ENCODE results near the gene PDIA5.

The PDIA5 gene

GRCh38 chr3:123188058-123188457 lies 121.2 kb downstream of the PDIA5 start:
- no peak for DNase-seq

DNA sequence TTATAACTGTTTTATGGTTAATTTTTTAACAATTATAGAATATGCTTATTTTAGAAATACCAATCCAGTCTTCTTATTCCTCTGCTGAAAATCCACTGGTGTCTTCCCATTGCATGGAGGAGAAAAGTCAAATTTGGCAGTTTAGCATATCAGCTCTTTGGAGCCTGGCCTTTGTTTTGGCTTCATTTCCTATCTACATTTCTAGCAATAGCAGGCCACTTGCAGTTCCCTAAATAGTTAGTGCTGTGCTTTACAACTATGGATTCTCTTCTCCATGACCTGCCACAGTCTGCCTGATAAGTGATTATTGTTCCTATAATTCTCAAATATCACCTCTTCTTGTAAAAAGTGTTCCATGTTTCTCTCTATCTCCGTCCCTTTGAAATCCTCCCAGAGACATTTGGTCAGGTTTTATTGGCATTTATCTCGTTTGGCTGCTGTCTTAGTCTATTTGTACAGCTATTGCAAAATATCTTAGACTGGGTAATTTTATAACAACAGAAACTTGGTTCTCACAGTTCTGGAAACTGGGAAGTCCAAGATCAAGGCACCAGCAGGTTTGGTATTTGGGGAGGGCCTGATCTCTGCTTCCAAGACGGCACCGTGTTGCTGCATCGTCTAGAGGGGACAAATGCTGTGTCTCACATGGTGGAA lies 126.8 kb downstream of the PDIA5 start:
- DNase-seq, result no peak

DNA sequence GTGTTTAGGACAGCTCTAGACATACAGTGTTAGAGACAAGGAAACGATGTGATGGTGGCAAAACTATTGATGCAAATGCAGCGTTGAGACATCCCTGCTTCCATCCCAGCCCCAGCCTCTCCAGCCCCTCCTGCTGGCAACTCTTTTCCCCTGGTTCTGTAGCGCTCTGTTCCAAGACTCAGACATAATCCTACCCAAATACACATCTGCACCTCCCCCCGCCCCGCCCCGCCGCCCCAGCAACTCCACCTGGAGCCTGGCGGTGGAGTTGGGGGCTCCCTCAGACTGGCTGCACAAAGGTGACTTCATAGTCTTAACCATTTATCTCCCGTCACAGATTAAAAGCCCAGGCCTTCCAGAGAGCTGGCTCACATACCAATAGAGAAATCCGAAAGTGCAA lies 127.7 kb downstream of the PDIA5 start:
- DNase-seq, result no peak

DNA sequence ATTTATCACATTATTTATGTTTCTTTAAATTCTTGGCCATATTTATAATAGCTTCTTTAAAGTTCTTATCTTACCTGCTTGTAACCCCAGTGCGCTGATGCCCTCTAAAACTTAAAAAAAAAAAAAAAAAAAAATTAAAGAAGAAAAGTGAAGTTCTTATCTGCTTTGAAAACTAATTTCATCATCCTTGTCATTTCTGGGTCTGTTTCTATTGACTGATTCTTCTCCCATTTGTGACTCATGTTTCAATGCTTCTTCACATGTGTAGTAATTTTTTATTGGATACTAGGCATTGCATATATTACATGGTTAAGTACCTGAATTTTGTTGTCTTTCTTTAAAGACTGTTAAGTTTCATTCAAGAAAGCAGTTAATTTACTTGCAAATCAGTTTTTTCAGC lies 131.5 kb downstream of the PDIA5 start:
- no peak for DNase-seq

DNA sequence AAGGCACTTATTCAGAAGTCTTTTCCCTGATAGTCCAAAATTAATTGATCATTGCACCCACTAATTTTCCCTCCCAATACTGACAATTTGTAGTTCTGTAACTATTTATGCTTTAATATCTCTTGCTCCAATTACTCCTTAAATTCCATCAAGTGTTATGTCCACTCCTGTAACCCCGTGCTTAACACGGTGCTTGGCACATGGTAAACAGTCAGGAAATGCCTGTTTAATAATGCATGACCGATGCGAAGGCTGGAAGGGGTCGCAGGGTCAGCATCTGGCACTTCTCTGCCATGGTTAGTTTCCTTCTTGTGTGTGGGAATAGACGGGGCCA lies 134.4 kb downstream of the PDIA5 start:
- no peak for DNase-seq

GRCh38 chr3:123201557-123202427 lies 135.0 kb downstream of the PDIA5 start, which contains the start of gene SEC22A:
TSS of gene SEC22A (plus strand) at chr3:123201943. CDS start at chr3:123209218, 7,275 bp downstream.
- DNase-seq, result peak; percentile 97

DNA sequence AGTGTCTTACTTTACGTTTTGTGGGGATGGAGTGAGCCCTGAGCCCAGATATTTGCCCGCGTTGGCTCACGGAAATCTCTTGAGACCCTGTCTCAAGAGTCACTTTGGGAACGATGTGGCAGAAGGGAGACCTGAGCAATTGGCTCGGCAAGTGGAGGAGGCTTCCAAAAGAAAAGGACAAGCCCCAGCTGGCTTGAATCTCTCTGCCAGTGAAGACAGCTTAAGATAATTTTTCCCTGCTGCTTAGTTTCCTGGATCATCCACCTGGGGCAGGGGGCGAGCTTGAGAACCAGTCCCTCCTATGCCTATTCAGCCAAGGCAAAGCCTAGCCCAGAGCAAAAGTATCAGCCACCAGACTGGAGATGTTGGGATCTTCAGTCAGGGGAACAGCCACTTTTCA lies 135.6 kb downstream of the PDIA5 start:
- no peak for DNase-seq
